Mammary epithelial cell (primary cell): ENCODE results near the gene SCAF1.

Experiments
- CTCF ChIP-seq, 2 donors: IDR thresholded peaks in 1 of 2; conservative IDR thresholded peaks in 1 of 2; 2 replicates each; pipeline ENCODE4 v1.5.1; 2011 to 2012; ENCODE audit warnings: inconsistent platforms in 2 of 2, low read length in 2 of 2, mild to moderate bottlenecking in 2 of 2, control low read depth in 1 of 2, low read depth in 1 of 2; ENCODE audit not compliant: insufficient read depth in 1 of 2; ENCODE audit errors: extremely low read depth in 1 of 2
- EZH2 ChIP-seq: IDR thresholded peaks from 2 replicates; pipeline ENCODE4 v1.6.1; 2012; ENCODE audit warnings: low read length, inconsistent platforms, borderline replicate concordance

GRCh38 chr19:49636233-49636932 is 5.6 kb upstream of the SCAF1 start:
- TF ChIP-seq CTCF (conservative IDR thresholded peaks at IDR 0.05 in 1 of 2, IDR thresholded peaks at IDR 0.05 in 1 of 2; ENCODE audit: extremely low read depth in 1 of 2, insufficient read depth in 1 of 2, low read depth in 1 of 2, low read length in 2 of 2) (no peak), EZH2 (no peak)
